ENCODE results near the gene SPATA13. TPM values are rescaled to one million over a fixed set of nuclear protein-coding genes. Genes with fewer than 3 reads are reported as not detected.

SPATA13 gene
- total RNA-seq, 6 experiments from 2014 or later, result 7.0 to 9.2 (median 8.4) TPM

GRCh38 chr13:24272452-24273161 is 112.1 kb downstream of the SPATA13 start:
- H3K4me3 Mint-ChIP-seq, result peak overlapping the region; percentile 87; the same call in 1 of the 2 replicates
- TF ChIP-seq, protein P1, sequence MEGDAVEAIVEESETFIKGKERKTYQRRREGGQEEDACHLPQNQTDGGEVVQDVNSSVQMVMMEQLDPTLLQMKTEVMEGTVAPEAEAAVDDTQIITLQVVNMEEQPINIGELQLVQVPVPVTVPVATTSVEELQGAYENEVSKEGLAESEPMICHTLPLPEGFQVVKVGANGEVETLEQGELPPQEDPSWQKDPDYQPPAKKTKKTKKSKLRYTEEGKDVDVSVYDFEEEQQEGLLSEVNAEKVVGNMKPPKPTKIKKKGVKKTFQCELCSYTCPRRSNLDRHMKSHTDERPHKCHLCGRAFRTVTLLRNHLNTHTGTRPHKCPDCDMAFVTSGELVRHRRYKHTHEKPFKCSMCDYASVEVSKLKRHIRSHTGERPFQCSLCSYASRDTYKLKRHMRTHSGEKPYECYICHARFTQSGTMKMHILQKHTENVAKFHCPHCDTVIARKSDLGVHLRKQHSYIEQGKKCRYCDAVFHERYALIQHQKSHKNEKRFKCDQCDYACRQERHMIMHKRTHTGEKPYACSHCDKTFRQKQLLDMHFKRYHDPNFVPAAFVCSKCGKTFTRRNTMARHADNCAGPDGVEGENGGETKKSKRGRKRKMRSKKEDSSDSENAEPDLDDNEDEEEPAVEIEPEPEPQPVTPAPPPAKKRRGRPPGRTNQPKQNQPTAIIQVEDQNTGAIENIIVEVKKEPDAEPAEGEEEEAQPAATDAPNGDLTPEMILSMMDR (IDR thresholded peaks at IDR 0.05), result no peak
- peaks cover 26% of the 10 kb centered on the region for H3K4me1 Mint-ChIP-seq (ENCODE audit: low read depth)
- peak overlapping the region; percentile 92; the same call in 1 of the 2 replicates for H3K27ac Mint-ChIP-seq
- no peaks in the 10 kb centered on the region for H3K36me3 Mint-ChIP-seq (ENCODE audit: low read depth)
- no peaks in the 10 kb centered on the region for H3K9me3 Mint-ChIP-seq
- no peak for DNase-seq
- no peaks in the 10 kb centered on the region for H3K27me3 Mint-ChIP-seq (ENCODE audit: insufficient read depth)

- no peaks in the 10 kb centered on the region for H3K9me3 Mint-ChIP-seq
- DNase-seq, result no peak
- H3K27me3 Mint-ChIP-seq (ENCODE audit: insufficient read depth), result no peaks in the 10 kb centered on the region
- H3K36me3 Mint-ChIP-seq (ENCODE audit: low read depth), result no peaks in the 10 kb centered on the region
- H3K4me3 Mint-ChIP-seq, result no peak overlapping the region
- peaks cover 26% of the 10 kb centered on the region for H3K4me1 Mint-ChIP-seq (ENCODE audit: low read depth)
- TF ChIP-seq, protein P1 (IDR thresholded peaks at IDR 0.05), result no peak
- H3K27ac Mint-ChIP-seq, result no peak overlapping the region
These were observed 113.4 kb downstream of the SPATA13 start for GRCh38 chr13:24273926-24274325.

DNA sequence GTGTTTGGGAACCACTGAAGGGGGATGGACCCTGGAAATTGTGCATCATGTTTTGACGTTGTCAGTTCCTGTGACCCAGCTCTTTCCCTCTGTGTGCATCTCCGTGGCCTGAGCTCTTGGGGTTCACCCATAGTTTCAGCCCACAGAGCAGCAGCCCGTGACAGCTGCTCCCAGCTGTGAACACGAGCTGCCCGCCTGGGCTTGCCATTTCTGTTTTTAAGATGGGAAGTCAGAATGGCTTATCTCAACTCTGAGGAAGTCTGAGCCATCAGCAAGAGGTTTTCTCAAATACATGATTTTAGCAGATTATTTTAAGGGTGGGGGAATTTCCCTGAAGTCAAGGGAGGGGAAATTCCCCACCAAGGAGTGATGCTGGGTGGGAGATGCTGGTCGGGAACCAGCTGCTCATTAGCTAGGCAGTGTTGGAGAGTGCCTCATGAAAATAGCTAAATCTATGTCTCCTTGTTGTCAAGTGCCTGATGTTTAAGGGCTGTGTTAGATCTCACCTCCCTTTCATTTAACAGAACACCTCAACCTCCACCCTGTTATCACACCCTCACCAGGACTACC is 114.0 kb downstream of the SPATA13 start:
- H3K36me3 Mint-ChIP-seq (ENCODE audit: low read depth), result no peaks in the 10 kb centered on the region
- peaks cover 3% of the 10 kb centered on the region; the same call in 1 of the 2 replicates for H3K27me3 Mint-ChIP-seq (ENCODE audit: insufficient read depth)
- no peak for DNase-seq
- no peaks in the 10 kb centered on the region for H3K9me3 Mint-ChIP-seq
- TF ChIP-seq, protein P1 (IDR thresholded peaks at IDR 0.05), result no peak
- no peak overlapping the region for H3K4me3 Mint-ChIP-seq
- H3K4me1 Mint-ChIP-seq (ENCODE audit: low read depth), result peaks cover 26% of the 10 kb centered on the region
- H3K27ac Mint-ChIP-seq, result no peak overlapping the region

- H3K4me3 Mint-ChIP-seq, result no peak overlapping the region
- TF ChIP-seq, protein P1 (IDR thresholded peaks at IDR 0.05), result 0 out of 2 replicates have a peak, but pooled peaks have one; percentile 9
- no peaks in the 10 kb centered on the region for H3K36me3 Mint-ChIP-seq (ENCODE audit: low read depth)
- H3K9me3 Mint-ChIP-seq, result no peaks in the 10 kb centered on the region
- H3K27ac Mint-ChIP-seq, result no peak overlapping the region
- no peak for DNase-seq
- peaks cover 3% of the 10 kb centered on the region; the same call in 1 of the 2 replicates for H3K27me3 Mint-ChIP-seq (ENCODE audit: insufficient read depth)
- H3K4me1 Mint-ChIP-seq (ENCODE audit: low read depth), result peaks cover 21% of the 10 kb centered on the region
These were observed 114.5 kb downstream of the SPATA13 start for GRCh38 chr13:24275041-24275440.

GRCh38 chr13:24276306-24276705 is 115.8 kb downstream of the SPATA13 start:
- no peak overlapping the region for H3K27ac Mint-ChIP-seq
- DNase-seq, result no peak
- H3K4me3 Mint-ChIP-seq, result no peak overlapping the region

More at GRCh38 chr13:24276306-24276705, 115.8 kb downstream of the SPATA13 start:
- H3K9me3 Mint-ChIP-seq, result no peaks in the 10 kb centered on the region
- TF ChIP-seq, protein P1 (IDR thresholded peaks at IDR 0.05), result no peak
- peaks cover 8% of the 10 kb centered on the region for H3K4me1 Mint-ChIP-seq (ENCODE audit: low read depth)
- no peaks in the 10 kb centered on the region for H3K36me3 Mint-ChIP-seq (ENCODE audit: low read depth)
- peaks cover 3% of the 10 kb centered on the region; the same call in 1 of the 2 replicates for H3K27me3 Mint-ChIP-seq (ENCODE audit: insufficient read depth)
